HepG2 (cell line): ENCODE results near the gene PCYT2. TPM values are rescaled to one million over a fixed set of nuclear protein-coding genes. Genes with fewer than 3 reads are reported as not detected.

ENCODE experiments used
- ARID5B ChIP-seq: IDR thresholded peaks from 2 replicates; pipeline ENCODE4 v1.4.0; 2020; ENCODE audit warnings: mild to moderate bottlenecking, missing genetic modification reagents
- CERS6 ChIP-seq: sonication (generic); formaldehyde crosslinking; IDR thresholded peaks from 2 replicates; pipeline ENCODE4 v1.5.0; 2020; ENCODE audit warnings: missing genetic modification reagents
- KLF12 ChIP-seq: sonication (generic); formaldehyde crosslinking; IDR thresholded peaks from 2 replicates; pipeline ENCODE4 v1.4.0; 2020; ENCODE audit warnings: missing genetic modification reagents, borderline replicate concordance
- PHF21A ChIP-seq: sonication (generic); formaldehyde crosslinking; IDR thresholded peaks from 2 replicates; pipeline ENCODE4 v1.5.0; 2020; ENCODE audit warnings: mild to moderate bottlenecking, missing genetic modification reagents
- RBFOX2 ChIP-seq: fragments of 200-400 bp; formaldehyde crosslinking; IDR thresholded peaks from 2 replicates; pipeline ENCODE4 v1.6.1; 2017; ENCODE audit warnings: low read depth, mild to moderate bottlenecking, low read length
- SMARCE1 ChIP-seq: fragments of 450-650 bp; IDR thresholded peaks from 2 replicates; pipeline ENCODE4 v1.6.1; 2017; ENCODE audit warnings: borderline replicate concordance
- STAG1 ChIP-seq: sonication (generic); formaldehyde crosslinking; IDR thresholded peaks from 2 replicates; pipeline ENCODE4 v1.4.0; 2020; ENCODE audit warnings: missing genetic modification reagents
- TARDBP ChIP-seq: sonication (generic); formaldehyde crosslinking; IDR thresholded peaks from 2 replicates; pipeline ENCODE4 v1.8.0; 2022; ENCODE audit warnings: mild to moderate bottlenecking, missing genetic modification reagents
- TEAD2 ChIP-seq: sonication (generic); formaldehyde crosslinking; IDR thresholded peaks from 2 replicates; pipeline ENCODE4 v1.9.0; 2021; ENCODE audit warnings: missing genetic modification reagents
- ZFP82 ChIP-seq: sonication (generic); formaldehyde crosslinking; IDR thresholded peaks from 2 replicates; pipeline ENCODE4 v1.5.1; 2020; ENCODE audit warnings: mild to moderate bottlenecking, missing genetic modification reagents, borderline replicate concordance
- ZMAT3 ChIP-seq: sonication (generic); formaldehyde crosslinking; conservative IDR thresholded peaks from 2 replicates; pipeline ENCODE4 v1.7.0; 2021; ENCODE audit warnings: missing genetic modification reagents
- ZNF138 ChIP-seq: sonication (generic); formaldehyde crosslinking; IDR thresholded peaks from 2 replicates; pipeline ENCODE4 v1.5.0; 2020; ENCODE audit warnings: mild to moderate bottlenecking, low read depth, missing genetic modification reagents
- ZNF33A ChIP-seq: sonication (generic); formaldehyde crosslinking; IDR thresholded peaks from 2 replicates; pipeline ENCODE4 v1.5.1; 2020; ENCODE audit warnings: missing genetic modification reagents, mild to moderate bottlenecking, moderate library complexity, borderline replicate concordance
- ZNF510 ChIP-seq: sonication (generic); formaldehyde crosslinking; IDR thresholded peaks from 2 replicates; pipeline ENCODE4 v1.4.0; 2020; ENCODE audit warnings: low read depth, mild to moderate bottlenecking, missing genetic modification reagents
- ZNF691 ChIP-seq: sonication (generic); formaldehyde crosslinking; IDR thresholded peaks from 2 replicates; pipeline ENCODE4 v1.4.0; 2020; ENCODE audit warnings: missing genetic modification reagents, low read depth, mild to moderate bottlenecking, borderline replicate concordance
- ZNF7 ChIP-seq: IDR thresholded peaks from 2 replicates; pipeline ENCODE4 v1.6.1; 2016; ENCODE audit warnings: missing biosample characterization, missing genetic modification reagents
- polyA plus RNA-seq, 8 experiments: library from polyadenylated mRNA; depleted of rRNA in 3 of 8; stranded (reverse) in 7 of 8; unstranded in 1 of 8; fragments of >200 nt; fragmentation: Illumina TruSeq in 4 of 8; extraction: Trizol in 4 of 8; gene quantifications; 2 replicates each; pipeline versions ENCODE4 v1.2.1 to v1.2.3, GENCODE V29; 2011 to 2016; ENCODE audit warnings: low read depth in 4 of 8, missing spikeins in 1 of 8, mixed read lengths in 1 of 8; ENCODE audit not compliant: insufficient read depth in 1 of 8
- total RNA-seq, 5 experiments: library from RNA; depleted of rRNA; stranded (reverse); fragments of >200 nt; fragmentation: Illumina TruSeq; extraction: Trizol; gene quantifications; 2 replicates each; pipeline ENCODE4 v1.2.3, GENCODE V29; 2016; ENCODE audit warnings: low read depth in 1 of 5
- TF ChIP-seq, protein P1 (sequence below), 2 experiments: sonication (generic) in 1 of 2; formaldehyde crosslinking in 1 of 2; IDR thresholded peaks; 2 replicates each; pipeline versions ENCODE4 v1.5.1 to v1.6.1; 2011 to 2020; ENCODE audit warnings: borderline replicate concordance in 1 of 2, low read depth in 1 of 2, low read length in 1 of 2, mild to moderate bottlenecking in 1 of 2, missing genetic modification reagents in 1 of 2, moderate library complexity in 1 of 2
- TF ChIP-seq, protein P2 (sequence below): sonication (generic); formaldehyde crosslinking; IDR thresholded peaks from 2 replicates; pipeline ENCODE4 v1.5.0; 2020; ENCODE audit warnings: missing genetic modification reagents

Gene PCYT2
- total and polyA plus RNA-seq, 2 of the 13 experiments (the other 11 are each of a cell fraction or from before 2014, with no cell fraction given), result 147 to 297 TPM

DNA sequence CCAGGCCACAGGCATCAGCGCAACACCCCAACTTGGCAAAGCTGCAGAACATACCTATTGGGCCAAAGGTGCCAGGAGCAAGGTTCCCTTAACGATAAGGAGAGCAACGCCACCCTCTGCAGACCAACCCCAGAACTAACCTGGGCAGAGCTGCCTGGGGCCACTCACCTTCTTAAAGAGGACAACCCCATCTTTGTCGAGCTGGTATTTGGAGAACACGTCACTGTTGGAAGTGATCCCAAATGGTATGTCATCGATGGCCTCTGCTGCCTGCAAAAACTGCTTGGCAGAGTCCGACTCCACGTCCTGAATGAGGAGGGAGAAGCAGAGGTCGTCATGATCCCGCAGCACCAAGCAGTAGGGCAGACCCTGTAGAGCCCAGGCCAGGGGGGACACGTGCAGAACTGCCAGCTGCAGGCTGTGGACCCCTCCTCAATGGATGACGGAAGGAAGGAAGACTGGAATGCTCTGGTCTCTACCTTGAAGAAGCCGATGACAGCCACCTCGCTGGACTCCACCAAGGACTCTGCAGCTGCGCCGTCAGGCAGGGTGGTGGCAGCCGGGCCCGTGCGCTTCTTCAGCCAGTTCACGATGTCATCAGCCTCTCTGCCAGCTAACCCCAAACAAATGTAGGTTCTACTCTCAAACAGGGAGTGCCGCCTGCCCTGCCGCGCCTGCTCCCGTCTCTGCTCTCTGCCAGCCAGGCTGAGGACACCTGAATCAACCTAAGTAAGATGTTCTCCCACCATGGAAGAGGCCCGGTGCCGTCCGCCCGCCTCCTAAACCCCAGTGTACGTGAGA lies 56.0 kb downstream of the PCYT2 start (continued):
- no peak for TF ChIP-seq ARID5B
- no peak for TF ChIP-seq ZNF691 (CRISPR knock-in tag)
- no peak for TF ChIP-seq KLF12
- no peak for TF ChIP-seq ZNF510
- no peak for TF ChIP-seq PHF21A (CRISPR knock-in tag)
- no peak for TF ChIP-seq ZFP82 (CRISPR knock-in tag)
- no peak for TF ChIP-seq SMARCE1
- TF ChIP-seq RBFOX2, result peak; percentile 81
- TF ChIP-seq CERS6 (CRISPR knock-in tag), result no peak
- TF ChIP-seq STAG1 (CRISPR knock-in tag), result peak; percentile 53
- TF ChIP-seq, protein P1, sequence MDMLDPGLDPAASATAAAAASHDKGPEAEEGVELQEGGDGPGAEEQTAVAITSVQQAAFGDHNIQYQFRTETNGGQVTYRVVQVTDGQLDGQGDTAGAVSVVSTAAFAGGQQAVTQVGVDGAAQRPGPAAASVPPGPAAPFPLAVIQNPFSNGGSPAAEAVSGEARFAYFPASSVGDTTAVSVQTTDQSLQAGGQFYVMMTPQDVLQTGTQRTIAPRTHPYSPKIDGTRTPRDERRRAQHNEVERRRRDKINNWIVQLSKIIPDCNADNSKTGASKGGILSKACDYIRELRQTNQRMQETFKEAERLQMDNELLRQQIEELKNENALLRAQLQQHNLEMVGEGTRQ (IDR thresholded peaks at IDR 0.05; ENCODE audit: low read depth, low read length), result no peak
- TF ChIP-seq, protein P1 (CRISPR knock-in tag; IDR thresholded peaks at IDR 0.05; ENCODE audit: borderline replicate concordance), result no peak
- no peak for TF ChIP-seq ZNF7
- no peak for TF ChIP-seq ZNF138 (CRISPR knock-in tag)
- TF ChIP-seq, protein P2, sequence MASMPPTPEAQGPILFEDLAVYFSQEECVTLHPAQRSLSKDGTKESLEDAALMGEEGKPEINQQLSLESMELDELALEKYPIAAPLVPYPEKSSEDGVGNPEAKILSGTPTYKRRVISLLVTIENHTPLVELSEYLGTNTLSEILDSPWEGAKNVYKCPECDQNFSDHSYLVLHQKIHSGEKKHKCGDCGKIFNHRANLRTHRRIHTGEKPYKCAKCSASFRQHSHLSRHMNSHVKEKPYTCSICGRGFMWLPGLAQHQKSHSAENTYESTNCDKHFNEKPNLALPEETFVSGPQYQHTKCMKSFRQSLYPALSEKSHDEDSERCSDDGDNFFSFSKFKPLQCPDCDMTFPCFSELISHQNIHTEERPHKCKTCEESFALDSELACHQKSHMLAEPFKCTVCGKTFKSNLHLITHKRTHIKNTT, result no peak
- no peak for TF ChIP-seq TARDBP (CRISPR knock-in tag)
- no peak for TF ChIP-seq ZNF33A
- no peak for TF ChIP-seq TEAD2
- TF ChIP-seq ZMAT3, result no peak
